Right lobe of liver (tissue), 6 donors: ENCODE data around the gene CACNB4. TPM values are rescaled to one million over a fixed set of nuclear protein-coding genes. Genes with fewer than 3 reads are reported as not detected.

Experiments
- ATAC-seq, 4 donors: fragments of 200-7000 bp; cut with Tn5 transposase; one replicate each; pipeline ENCODE4 v1.9.1; 2020; ENCODE audit warnings: mild to moderate bottlenecking in 4 of 4, moderate library complexity in 4 of 4
- DNase-seq, 3 donors: peaks; one replicate each; pipeline ENCODE4 v3.0.0-alpha.2; 2020
- H3K27ac ChIP-seq, 3 donors: fragments of 200-600 bp; one replicate each; pipeline ENCODE4 v1.8.0; 2022
- H3K27me3 ChIP-seq, 2 donors: fragments of 200-600 bp; one replicate each; pipeline ENCODE4 v1.8.0; 2022
- H3K36me3 ChIP-seq, 4 donors: fragments of 200-600 bp; sonication (generic) in 1 of 4; one replicate each; pipeline versions ENCODE4 v1.5.1 to v1.8.0; 2017 to 2022; ENCODE audit warnings: control low read depth in 1 of 4
- H3K4me1 ChIP-seq, 4 donors: fragments of 200-600 bp; sonication (generic) in 1 of 4; one replicate each; pipeline versions ENCODE4 v1.5.1 to v1.8.0; 2017 to 2022; ENCODE audit warnings: control low read depth in 1 of 4
- H3K4me3 ChIP-seq, 3 donors: fragments of 200-600 bp; one replicate each; pipeline ENCODE4 v1.8.0; 2022
- H3K9me3 ChIP-seq, 4 donors: fragments of 200-600 bp; sonication (generic) in 1 of 4; one replicate each; pipeline versions ENCODE4 v1.5.1 to v1.8.0; 2017 to 2022; ENCODE audit warnings: control low read depth in 1 of 4
- POLR2A ChIP-seq: fragments of 450-650 bp; IDR thresholded peaks from one replicate; pipeline ENCODE4 v1.6.1; 2017; ENCODE audit warnings: antibody characterized with exemption, mild to moderate bottlenecking
- WGBS: methylation state at CpG from one replicate; pipeline ENCODE4 v1.1.6; 2018; ENCODE audit warnings: low coverage, low lambda C conversion rate; ENCODE audit not compliant: insufficient coverage; ENCODE audit errors: missing lambda C conversion rate; 5-methylcytosine and 5-hydroxymethylcytosine counted together
- intact Hi-C, 2 donors: fragments of 100-400 bp; cut with DNase I; formaldehyde crosslinking; loops; one replicate each; pipeline versions ENCODE4 v1.11.2 to v1.14.1; 2022
- total RNA-seq, 6 experiments: library from RNA; depleted of rRNA in 2 of 6; stranded (reverse); fragments of >200 nt in 2 of 6; fragmentation: NEBNext Ultra II Directional in 3 of 6; extraction: Animal tissue kit (Norgen Biotek cat#: 25700) in 3 of 6; gene quantifications; one replicate each; pipeline versions ENCODE4 v1.1.0 to v1.2.4, GENCODE V29; 2016 to 2023
- TF ChIP-seq, protein P1 (sequence below), 4 donors: fragments of 200-600 bp in 3 of 4; fragments of 450-650 bp in 1 of 4; IDR thresholded peaks; one replicate each; pipeline versions ENCODE4 v1.5.1 to v1.8.0; 2016 to 2022; ENCODE audit warnings: antibody characterized with exemption in 4 of 4, mild to moderate bottlenecking in 2 of 4
- donor health status: DM: no; HTN: yes; CAD: no.
- donor health status: DM: no; HTN: no; CAD: no.
- donor health status: DM: no; HTN: no; CAD: no.
- donor health status: DM: no; HTN: yes; CAD: no.
- donor health status: DM: no; HTN: yes; CAD: no.

The CACNB4 gene
- total RNA-seq, 6 experiments from 2014 or later: 0.06 to 0.49 (median 0.25) TPM

DNA sequence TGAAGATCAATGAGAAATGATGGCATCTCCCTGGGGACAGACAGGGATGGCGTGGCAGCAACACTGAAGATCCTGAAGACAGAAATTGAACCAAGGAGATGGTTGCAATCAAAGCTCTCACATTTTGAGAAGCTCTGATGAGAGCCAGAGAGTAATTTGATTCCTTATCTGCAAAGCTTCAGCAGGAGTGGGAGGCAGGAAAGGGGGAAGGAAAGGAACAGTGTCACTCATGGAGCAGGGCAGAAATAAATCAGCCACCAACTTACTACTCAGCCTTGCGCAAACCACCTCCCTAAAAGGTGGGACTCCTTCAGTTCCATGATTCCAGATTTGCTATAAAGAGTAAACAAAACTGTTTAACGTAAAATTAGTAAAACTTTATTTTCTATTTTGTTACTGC is 119.2 kb downstream of the CACNB4 start:
- no peak for DNase-seq
- no peaks in the 10 kb centered on the region for H3K9me3 ChIP-seq
- ATAC-seq: no peak
- intact Hi-C loops: no loop called here
- H3K4me3 ChIP-seq: no peak overlapping the region
- no peaks in the 10 kb centered on the region for H3K4me1 ChIP-seq
- no peak overlapping the region for H3K27ac ChIP-seq
- 92% methylated on average over 3 of the region's 3 CpGs for WGBS
- H3K36me3 ChIP-seq: no peaks in the 10 kb centered on the region
- TF ChIP-seq, protein P1, sequence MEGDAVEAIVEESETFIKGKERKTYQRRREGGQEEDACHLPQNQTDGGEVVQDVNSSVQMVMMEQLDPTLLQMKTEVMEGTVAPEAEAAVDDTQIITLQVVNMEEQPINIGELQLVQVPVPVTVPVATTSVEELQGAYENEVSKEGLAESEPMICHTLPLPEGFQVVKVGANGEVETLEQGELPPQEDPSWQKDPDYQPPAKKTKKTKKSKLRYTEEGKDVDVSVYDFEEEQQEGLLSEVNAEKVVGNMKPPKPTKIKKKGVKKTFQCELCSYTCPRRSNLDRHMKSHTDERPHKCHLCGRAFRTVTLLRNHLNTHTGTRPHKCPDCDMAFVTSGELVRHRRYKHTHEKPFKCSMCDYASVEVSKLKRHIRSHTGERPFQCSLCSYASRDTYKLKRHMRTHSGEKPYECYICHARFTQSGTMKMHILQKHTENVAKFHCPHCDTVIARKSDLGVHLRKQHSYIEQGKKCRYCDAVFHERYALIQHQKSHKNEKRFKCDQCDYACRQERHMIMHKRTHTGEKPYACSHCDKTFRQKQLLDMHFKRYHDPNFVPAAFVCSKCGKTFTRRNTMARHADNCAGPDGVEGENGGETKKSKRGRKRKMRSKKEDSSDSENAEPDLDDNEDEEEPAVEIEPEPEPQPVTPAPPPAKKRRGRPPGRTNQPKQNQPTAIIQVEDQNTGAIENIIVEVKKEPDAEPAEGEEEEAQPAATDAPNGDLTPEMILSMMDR (IDR thresholded peaks at IDR 0.05): no peak
- no peak for TF ChIP-seq POLR2A
- no peaks in the 10 kb centered on the region for H3K27me3 ChIP-seq

DNA sequence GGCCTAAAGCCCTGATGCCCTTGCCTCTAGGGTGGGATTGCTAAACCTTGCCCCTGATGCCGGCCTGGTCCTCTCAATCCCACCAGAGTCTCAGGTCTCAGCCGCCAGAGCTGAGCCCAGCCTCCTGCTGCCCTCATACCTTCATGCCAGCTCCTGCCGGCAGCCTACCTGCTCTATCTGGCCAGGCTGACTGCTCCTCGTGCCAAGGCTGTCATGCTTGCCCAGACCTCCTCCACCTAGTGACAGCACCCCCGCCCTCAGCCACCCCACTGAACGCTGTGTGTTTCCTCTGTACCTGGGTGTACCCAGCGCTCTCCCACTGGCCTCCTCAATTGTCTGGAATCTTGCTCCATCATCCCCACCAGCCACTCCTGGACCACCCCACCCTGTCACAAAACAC is 120.1 kb downstream of the CACNB4 start:
- no CpG with 5 or more reads among the region's 7 CpGs for WGBS

DNA sequence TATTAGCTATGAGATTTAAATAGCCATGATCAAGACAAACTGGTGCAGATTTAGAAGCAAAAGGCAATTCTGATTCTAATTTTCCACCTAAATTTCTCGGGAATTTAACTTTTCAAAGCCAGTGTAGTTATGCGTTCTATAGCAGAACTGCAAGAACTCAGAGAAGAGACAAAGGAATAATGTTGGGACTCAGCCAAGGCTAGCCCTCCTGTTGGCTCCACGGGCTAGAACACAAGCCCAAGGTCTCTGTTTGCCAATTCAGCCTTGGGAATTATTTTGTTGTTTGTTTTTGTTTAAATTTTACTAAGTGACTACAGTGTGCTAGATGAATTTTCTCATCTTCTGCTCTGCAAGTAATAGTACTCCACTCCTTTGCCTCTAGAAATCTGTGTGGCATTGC is 121.2 kb downstream of the CACNB4 start:
- Histone ChIP-seq H3K9me3 (no peaks in the 10 kb centered on the region), H3K4me3 (no peak overlapping the region), H3K36me3 (no peaks in the 10 kb centered on the region), H3K4me1 (no peaks in the 10 kb centered on the region), H3K27ac (no peak overlapping the region), H3K27me3 (no peaks in the 10 kb centered on the region)
- 59% methylated on average over 3 of the region's 3 CpGs for WGBS
- DNase-seq: no peak
- ATAC-seq: no peak
- TF ChIP-seq POLR2A: no peak
- TF ChIP-seq, protein P1 (IDR thresholded peaks at IDR 0.05): no peak
- intact Hi-C loops: no loop called here

More for the DNA sequence above, 120.1 kb downstream of the CACNB4 start:
- H3K27me3 ChIP-seq: no peaks in the 10 kb centered on the region
- DNase-seq: no peak
- TF ChIP-seq POLR2A: no peak
- TF ChIP-seq, protein P1 (IDR thresholded peaks at IDR 0.05): no peak
- no peak overlapping the region for H3K4me3 ChIP-seq
- H3K27ac ChIP-seq: no peak overlapping the region
- no peaks in the 10 kb centered on the region for H3K9me3 ChIP-seq
- no peaks in the 10 kb centered on the region for H3K36me3 ChIP-seq
- no peaks in the 10 kb centered on the region for H3K4me1 ChIP-seq
- intact Hi-C loops: no loop called here
- peak in 1 of 4 donors; percentile 28 for ATAC-seq

DNA sequence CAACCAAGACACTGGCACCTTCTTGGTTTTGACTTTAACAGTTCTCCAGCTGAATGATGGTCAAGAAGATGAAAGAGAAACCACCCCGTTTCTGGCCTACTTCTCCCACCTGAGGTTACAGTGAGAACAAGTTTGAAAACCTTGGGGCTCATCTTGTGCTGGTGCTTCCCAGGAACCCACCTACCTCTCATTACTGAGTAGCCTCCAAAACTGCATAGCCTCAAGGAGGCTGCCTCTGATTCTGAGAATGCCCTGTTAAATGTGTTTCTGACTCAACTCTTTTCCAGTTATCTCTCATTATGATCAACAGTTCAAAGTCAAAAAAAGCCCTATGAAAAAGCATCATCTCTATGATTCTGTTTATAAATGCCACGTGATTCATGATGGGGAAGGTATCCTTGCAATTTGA is 121.9 kb downstream of the CACNB4 start:
- no peak for DNase-seq
- H3K4me3 ChIP-seq: no peak overlapping the region
- no peak for ATAC-seq
- H3K36me3 ChIP-seq: no peaks in the 10 kb centered on the region
- intact Hi-C loops: no loop called here
- TF ChIP-seq, protein P1 (IDR thresholded peaks at IDR 0.05): no peak
- TF ChIP-seq POLR2A: no peak
- H3K27me3 ChIP-seq: no peaks in the 10 kb centered on the region
- WGBS: 71% methylated on average over 2 of the region's 2 CpGs
- H3K9me3 ChIP-seq: no peaks in the 10 kb centered on the region
- no peak overlapping the region for H3K27ac ChIP-seq
- H3K4me1 ChIP-seq: no peaks in the 10 kb centered on the region
